ENCODE measurements around the gene ZNF567. TPM values are rescaled to one million over a fixed set of nuclear protein-coding genes. Genes with fewer than 3 reads are reported as not detected.
"Not testable (repeated sequence)": the region's sequence is repeated elsewhere in the genome, so short reads cannot be mapped to it uniquely, and the experiment has no call there.

Gene ZNF567
- total RNA-seq, 2 donors from 2014 or later, result 7.3 to 8.5 TPM

DNA sequence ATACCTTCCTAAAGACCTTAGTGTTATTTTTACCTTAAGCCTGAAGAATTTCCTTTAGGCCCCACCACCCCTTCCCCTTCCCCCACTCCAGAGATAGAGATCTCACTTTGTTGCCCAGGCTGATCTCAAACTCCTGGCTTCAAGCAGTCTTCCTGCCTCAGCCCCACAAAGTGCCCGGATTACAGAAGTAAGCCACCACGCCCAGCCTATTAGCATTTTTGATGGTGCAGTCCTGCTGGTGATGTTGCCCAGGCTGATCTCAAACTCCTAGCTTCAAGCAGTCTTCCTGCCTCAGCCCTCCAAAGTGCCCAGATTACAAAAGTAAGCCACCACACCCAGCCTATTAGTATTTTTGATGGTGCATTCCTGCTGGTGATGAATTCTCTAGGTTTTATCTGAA is 22.0 kb downstream of the ZNF567 start:
- Mint-ChIP-seq H3K27ac (no peak overlapping the region), H3K4me1 (ENCODE audit: low read depth in 2 of 2) (peaks cover 0 to 3% of the 10 kb centered on the region in 2 donors), H3K9me3 (peaks cover 25% of the 10 kb centered on the region), H3K36me3 (peaks cover 83% of the 10 kb centered on the region), H3K27me3 (no peaks in the 10 kb centered on the region), H3K4me3 (no peak overlapping the region)
- DNase-seq (ENCODE audit: low spot score) (no peak), ATAC-seq (no peak)

DNA sequence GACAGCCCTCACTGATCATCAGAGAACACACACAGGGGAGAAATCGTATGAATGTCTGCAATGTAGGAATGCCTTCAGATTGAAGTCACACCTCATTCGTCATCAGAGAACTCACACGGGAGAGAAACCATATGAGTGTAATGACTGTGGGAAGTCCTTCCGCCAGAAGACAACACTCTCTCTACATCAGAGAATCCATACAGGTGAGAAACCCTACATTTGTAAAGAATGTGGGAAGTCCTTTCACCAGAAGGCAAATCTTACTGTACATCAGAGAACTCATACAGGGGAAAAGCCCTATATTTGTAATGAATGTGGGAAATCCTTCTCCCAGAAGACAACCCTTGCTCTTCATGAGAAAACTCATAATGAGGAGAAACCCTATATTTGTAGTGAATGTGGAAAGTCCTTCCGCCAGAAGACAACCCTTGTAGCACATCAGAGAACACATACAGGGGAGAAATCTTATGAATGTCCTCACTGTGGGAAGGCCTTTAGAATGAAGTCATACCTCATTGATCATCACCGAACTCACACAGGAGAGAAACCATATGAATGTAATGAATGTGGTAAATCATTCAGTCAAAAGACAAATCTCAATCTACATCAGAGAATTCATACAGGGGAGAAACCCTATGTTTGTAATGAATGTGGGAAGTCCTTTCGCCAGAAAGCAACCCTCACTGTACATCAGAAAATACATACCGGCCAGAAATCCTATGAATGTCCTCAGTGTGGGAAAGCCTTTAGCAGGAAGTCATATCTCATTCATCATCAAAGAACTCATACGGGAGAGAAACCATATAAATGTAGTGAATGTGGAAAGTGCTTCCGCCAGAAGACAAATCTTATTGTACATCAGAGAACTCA is 32.5 kb downstream of the ZNF567 start:
- H3K27ac Mint-ChIP-seq, result no peak overlapping the region
- ATAC-seq (no peak), DNase-seq (ENCODE audit: low spot score) (no peak)
- H3K4me1 Mint-ChIP-seq (ENCODE audit: low read depth in 2 of 2), result no peaks in the 10 kb centered on the region
- H3K4me3 Mint-ChIP-seq, result no peak overlapping the region
- no peaks in the 10 kb centered on the region for H3K27me3 Mint-ChIP-seq
- peaks cover 64% of the 10 kb centered on the region for H3K36me3 Mint-ChIP-seq
- H3K9me3 Mint-ChIP-seq, result peaks cover 26% of the 10 kb centered on the region

DNA sequence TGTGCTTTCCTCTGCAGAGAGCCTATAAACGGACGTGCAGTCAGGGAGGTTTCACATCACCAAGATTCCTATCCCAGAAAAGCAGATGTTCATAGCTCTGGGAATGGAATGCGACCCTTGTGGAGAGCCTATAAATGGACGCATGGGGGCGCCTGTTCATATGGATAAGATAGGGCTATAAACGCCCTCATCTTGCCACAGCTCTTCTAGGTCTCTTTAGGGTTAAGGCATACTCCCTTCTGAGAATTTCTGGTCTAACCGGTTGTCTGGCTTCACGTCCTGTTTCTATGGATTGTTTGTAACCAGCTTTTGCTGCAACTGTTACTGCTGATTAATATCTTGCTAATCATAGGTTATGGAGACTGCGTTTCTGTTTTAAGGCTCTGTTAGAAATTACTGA is 48.8 kb downstream of the ZNF567 start:
- not testable (repeated sequence) for H3K27me3 Mint-ChIP-seq; H3K4me3 Mint-ChIP-seq; ATAC-seq; DNase-seq (ENCODE audit: low spot score); H3K27ac Mint-ChIP-seq; H3K4me1 Mint-ChIP-seq (ENCODE audit: low read depth in 2 of 2)
- Mint-ChIP-seq H3K36me3 (peaks cover 88% of the 10 kb centered on the region), H3K9me3 (peaks cover 46% of the 10 kb centered on the region)

DNA sequence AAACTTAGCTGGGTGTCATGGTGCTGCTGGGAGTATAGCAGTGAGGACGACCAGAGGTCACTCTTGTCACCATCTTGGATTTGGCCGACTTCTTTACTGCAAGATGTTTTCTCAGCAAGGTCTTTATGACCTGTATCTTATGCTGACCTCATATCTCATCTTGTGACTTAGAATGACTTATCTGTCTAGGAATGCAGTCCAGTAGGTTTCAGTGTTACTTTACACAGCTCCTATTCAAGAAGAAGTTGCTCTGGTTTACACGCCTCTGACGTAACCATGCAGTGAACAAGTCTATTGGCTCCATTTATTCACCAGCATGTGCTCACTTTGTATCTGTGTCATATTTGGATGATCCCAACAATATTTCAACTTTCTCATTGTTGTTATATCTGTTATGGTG is 58.5 kb downstream of the ZNF567 start:
- H3K36me3 Mint-ChIP-seq, result peaks cover 52% of the 10 kb centered on the region
- H3K27ac Mint-ChIP-seq, result no peak overlapping the region
- DNase-seq (ENCODE audit: low spot score) (no peak), ATAC-seq (no peak)
- H3K9me3 Mint-ChIP-seq, result peaks cover 25% of the 10 kb centered on the region
- H3K4me3 Mint-ChIP-seq, result no peak overlapping the region
- no peaks in the 10 kb centered on the region for H3K4me1 Mint-ChIP-seq (ENCODE audit: low read depth in 2 of 2)
- no peaks in the 10 kb centered on the region for H3K27me3 Mint-ChIP-seq

DNA sequence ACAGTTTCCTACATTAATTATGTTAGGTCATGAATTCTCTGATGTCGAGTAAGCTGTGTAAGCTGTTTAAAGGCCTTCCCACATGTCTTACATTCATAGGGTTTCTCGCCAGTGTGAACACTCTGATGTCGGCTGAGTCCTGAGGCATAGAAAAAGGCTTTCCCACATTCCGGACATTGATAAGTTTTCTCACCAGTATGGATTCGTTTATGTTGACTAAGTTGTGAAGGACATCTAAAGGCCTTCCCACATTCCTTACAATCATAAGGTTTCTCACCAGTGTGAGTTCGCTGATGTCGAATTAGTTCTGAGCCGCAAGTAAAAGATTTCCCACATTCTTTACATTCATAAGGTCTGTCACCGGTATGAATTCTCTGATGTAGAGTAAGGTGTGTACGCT is 60.3 kb downstream of the ZNF567 start:
- DNase-seq (ENCODE audit: low spot score) (no peak), ATAC-seq (no peak)
- no peaks in the 10 kb centered on the region for H3K27me3 Mint-ChIP-seq
- H3K4me1 Mint-ChIP-seq (ENCODE audit: low read depth in 2 of 2), result no peaks in the 10 kb centered on the region
- no peak overlapping the region for H3K27ac Mint-ChIP-seq
- H3K4me3 Mint-ChIP-seq, result no peak overlapping the region
- peaks cover 32% of the 10 kb centered on the region for H3K9me3 Mint-ChIP-seq
- H3K36me3 Mint-ChIP-seq, result peaks cover 59% of the 10 kb centered on the region

DNA sequence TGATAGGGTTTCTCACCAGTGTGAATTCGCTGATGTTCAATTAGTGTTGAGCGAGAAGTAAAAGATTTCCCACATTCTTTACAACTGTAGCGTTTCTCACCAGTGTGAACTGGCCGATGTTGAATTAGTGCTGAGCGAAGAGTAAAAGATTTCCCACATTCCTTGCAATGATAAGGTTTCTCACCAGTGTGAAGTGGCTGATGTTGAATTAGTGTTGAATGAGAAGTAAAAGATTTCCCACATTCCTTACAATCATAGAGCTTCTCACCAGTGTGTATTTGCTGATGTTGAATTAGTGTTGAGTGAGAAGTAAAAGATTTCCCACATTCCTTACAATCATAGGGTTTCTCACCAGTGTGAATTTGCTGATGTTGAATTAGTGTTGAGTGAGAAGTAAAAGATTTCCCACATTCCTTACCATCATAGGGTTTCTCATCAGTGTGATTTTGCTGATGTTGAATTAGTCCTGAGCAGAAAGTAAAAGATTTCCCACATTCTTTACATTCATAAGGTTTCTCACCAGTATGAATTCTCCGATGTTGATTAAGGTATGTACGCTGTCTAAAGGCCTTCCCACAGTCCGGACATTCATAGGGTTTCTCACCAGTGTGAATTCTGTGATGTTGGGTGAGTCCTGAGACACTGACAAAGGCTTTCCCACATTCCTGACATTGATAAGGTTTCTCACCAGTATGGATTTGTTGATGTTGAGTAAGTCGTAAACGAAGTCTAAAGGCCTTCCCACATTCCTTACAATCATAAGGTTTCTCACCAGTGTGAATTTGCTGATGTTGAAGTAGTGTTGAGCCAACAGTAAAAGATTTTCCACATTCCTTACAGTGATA is 61.2 kb downstream of the ZNF567 start:
- peaks cover 56% of the 10 kb centered on the region for H3K36me3 Mint-ChIP-seq
- H3K4me3 Mint-ChIP-seq, result no peak overlapping the region
- H3K4me1 Mint-ChIP-seq (ENCODE audit: low read depth in 2 of 2), result no peaks in the 10 kb centered on the region
- DNase-seq (ENCODE audit: low spot score), result no peak
- ATAC-seq, result no peak
- peaks cover 33% of the 10 kb centered on the region for H3K9me3 Mint-ChIP-seq
- H3K27ac Mint-ChIP-seq, result no peak overlapping the region
- no peaks in the 10 kb centered on the region for H3K27me3 Mint-ChIP-seq

DNA sequence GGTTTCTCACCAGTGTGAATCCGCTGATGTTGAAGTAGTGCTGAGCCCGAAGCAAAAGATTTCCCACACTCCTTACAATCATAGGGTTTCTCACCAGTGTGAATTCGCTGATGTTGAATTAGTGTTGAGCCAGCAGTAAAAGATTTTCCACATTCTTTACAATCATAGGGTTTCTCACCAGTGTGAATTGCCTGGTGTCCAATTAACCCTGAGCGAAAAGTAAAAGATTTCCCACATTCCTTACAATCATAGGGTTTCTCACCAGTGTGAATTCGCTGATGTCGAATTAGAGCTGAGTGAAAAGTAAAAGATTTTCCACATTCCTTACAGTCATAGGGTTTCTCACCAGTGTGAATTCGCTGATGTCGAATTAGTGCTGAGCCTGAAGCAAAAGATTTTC is 62.2 kb downstream of the ZNF567 start:
- peaks cover 66% of the 10 kb centered on the region for H3K36me3 Mint-ChIP-seq
- H3K27me3 Mint-ChIP-seq; H3K4me3 Mint-ChIP-seq; DNase-seq (ENCODE audit: low spot score); H3K4me1 Mint-ChIP-seq (ENCODE audit: low read depth in 2 of 2); ATAC-seq; H3K27ac Mint-ChIP-seq: not testable (repeated sequence)
- H3K9me3 Mint-ChIP-seq, result peaks cover 35% of the 10 kb centered on the region

DNA sequence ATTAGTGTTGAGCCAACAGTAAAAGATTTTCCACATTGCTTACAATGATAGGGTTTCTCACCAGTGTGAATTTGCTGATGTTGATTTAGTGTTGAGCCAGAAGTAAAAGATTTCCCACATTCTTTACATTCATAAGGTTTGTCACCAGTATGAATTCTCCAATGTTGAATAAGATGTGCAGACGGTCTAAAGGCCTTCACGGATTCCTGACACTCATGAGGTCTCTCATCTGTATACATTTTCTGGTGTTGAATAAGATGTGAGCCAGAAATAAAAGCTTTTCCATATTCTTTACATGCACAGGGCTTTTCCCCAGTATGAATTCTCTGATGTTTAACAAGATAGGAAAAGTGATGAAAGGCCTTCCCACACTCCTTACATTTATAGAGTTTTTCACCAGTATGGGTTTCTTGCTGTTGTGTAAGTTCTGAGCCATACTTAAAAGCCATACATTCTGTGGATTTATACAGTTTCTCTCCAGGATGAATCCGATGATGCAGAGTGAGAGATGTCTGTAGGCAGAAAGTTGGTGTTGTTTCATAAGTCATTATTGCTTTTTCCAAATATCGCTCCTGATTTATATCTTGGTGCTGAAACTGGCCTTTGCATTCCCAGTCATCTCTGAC is 62.8 kb downstream of the ZNF567 start:
- no peaks in the 10 kb centered on the region for H3K27me3 Mint-ChIP-seq
- no peak overlapping the region for H3K4me3 Mint-ChIP-seq
- ATAC-seq (no peak), DNase-seq (ENCODE audit: low spot score) (no peak)
- peaks cover 69% of the 10 kb centered on the region for H3K36me3 Mint-ChIP-seq
- peaks cover 35% of the 10 kb centered on the region for H3K9me3 Mint-ChIP-seq
- H3K27ac Mint-ChIP-seq, result no peak overlapping the region
- no peaks in the 10 kb centered on the region for H3K4me1 Mint-ChIP-seq (ENCODE audit: low read depth in 2 of 2)

Other genes with a start within 250 kb of the ZNF567 start
- gene ZNF566, start 198.1 kb upstream of the ZNF567 start, total RNA-seq, result 1 to 10 TPM; 7.3 to 8.3 TPM
- 1 to 10 TPM; 6.0 to 7.1 TPM for gene ZNF260, start 159.3 kb upstream of the ZNF567 start, total RNA-seq
- gene ZNF529, start 114.3 kb upstream of the ZNF567 start, total RNA-seq, result 10 to 100 TPM; 11.0 to 14.6 TPM
- gene ZNF382, start 82.3 kb upstream of the ZNF567 start, total RNA-seq, result 1 to 10 TPM; 3.0 to 3.9 TPM
- gene ZNF461, start 20.8 kb upstream of the ZNF567 start, total RNA-seq, result 10 to 100 TPM in 1 of 2 donors, 1 to 10 TPM in 1; 5.9 to 10.8 TPM
- 1 to 10 TPM; 3.9 to 4.1 TPM for gene ZNF850, start 85.2 kb downstream of the ZNF567 start, total RNA-seq
- 1 to 10 TPM; 4.0 to 9.3 TPM for gene ZNF790, start 150.8 kb downstream of the ZNF567 start, total RNA-seq
- gene ZNF345, start 163.3 kb downstream of the ZNF567 start, total RNA-seq, result 1 to 10 TPM; 3.0 to 6.1 TPM
- gene ZNF829, start 228.7 kb downstream of the ZNF567 start, total RNA-seq, result 1 to 10 TPM; 3.3 to 6.8 TPM
- gene ZNF568, start 228.7 kb downstream of the ZNF567 start, total RNA-seq, result 10 to 100 TPM in 1 of 2 donors, 1 to 10 TPM in 1; 8.0 to 12.7 TPM

Data from natural killer cell treated with Interleukin-12 subunit alpha and Interleukin-12 subunit beta and Interleukin-15 and Interleukin-18, amount 100 ng/mL, for 72 hours (primary cell).